GM12801 (cell line): ENCODE measurements around the gene RNF141.

Experiments
- CTCF ChIP-seq: IDR thresholded peaks from one replicate; pipeline ENCODE4 v1.5.1; 2011; ENCODE audit warnings: control low read depth; ENCODE audit not compliant: insufficient read length; ENCODE audit errors: extremely low read depth

Gene RNF141

DNA sequence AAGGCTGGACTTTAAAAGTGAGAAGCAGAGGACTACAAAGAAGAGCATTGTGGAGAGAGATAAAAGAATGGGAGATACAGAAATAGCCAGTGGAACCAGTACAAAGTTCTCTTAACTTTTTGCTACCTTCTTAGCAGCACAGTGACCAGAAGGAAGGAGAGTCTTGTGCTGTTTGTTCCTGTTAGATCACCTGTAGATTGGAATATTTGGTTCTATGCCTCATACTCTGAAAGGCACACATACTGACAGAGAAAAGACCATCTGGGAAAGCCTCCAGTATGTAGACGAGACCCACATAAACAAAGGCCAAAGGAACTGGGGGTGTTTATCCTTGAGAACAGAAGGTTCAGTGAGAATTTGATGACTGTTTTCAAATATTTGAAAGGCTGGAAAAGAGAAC, 18.7 kb downstream of the RNF141 start:
- TF ChIP-seq CTCF: no peak

- no peak for TF ChIP-seq CTCF
Observed at GRCh38 chr11:10520562-10520961, 20.4 kb downstream of the RNF141 start.

DNA sequence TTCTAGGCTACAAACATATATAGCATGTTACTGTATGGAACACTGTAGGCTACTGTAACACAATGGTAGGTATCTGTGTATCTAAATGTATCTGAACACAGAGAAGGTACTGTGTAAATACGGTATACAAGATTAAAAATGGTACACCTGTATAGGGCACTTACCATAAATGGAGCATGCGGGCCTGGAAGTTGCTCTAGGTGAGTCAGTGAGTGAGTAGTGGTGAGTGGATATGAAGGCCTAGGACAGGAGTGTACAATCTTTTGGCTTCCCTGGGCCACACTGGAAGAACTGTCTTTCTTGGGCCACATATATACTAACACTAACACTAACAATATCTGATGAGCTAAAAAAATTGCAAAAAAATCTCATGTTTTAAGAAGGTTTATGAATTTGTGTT, 21.4 kb downstream of the RNF141 start:
- TF ChIP-seq CTCF: no peak

DNA sequence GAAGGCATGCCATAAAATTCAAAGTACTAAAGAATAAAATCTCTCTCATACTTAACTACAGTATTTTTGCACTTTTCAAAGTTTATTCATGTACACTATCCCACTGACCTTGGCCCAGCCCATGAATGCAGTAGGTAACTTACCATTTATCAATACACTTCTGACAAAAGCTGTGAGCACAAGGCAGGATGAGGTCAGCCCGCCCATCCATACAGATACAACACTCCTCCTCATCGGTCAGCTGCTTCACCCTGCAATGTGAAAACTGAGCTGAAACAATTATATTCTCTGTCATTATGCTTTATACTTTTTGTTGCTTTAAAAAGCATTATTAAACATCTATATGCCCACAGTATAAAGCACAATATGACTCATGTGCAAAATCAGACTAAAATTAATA, 22.1 kb downstream of the RNF141 start:
- no peak for TF ChIP-seq CTCF

GRCh38 chr11:10518123-10518522, 22.9 kb downstream of the RNF141 start:
- TF ChIP-seq CTCF: no peak

DNA sequence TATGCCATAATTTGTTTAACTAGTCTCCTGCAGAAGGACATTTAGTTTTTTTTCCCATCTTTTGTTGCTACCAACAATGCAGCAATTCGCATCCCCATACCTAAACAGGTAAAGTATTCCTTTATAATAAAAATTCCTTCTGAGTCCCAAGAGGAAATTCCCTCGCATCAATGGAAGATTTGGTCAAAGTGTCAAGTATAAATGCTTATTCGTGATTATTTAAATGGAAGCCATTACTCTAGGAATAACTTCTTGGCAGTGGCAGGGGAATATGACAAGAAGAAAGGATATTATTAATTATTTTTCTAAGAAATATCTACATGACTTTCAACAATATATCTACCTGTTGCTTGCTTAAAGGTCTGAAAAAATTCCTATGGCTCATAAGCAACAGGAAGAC, 25.6 kb downstream of the RNF141 start:
- TF ChIP-seq CTCF: no peak

DNA sequence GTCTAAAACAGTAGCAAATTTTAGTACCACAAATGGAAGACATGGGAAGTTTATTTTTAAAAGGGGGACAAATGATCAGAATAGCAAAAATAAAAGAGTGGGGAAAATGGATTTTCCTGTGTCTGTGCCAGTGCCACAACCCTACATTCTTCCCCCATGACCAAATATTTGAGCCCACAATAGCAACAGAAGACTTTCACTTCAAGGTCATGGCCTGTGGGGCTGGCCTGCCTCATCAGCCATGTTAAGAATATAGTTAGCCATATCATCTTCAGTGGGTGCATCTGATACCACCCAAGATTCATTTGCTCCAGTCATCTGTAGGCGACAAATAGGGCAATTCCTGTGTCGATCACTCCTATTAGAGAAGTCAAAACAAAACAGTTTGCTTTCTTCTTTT, 26.3 kb downstream of the RNF141 start:
- TF ChIP-seq CTCF: no peak

DNA sequence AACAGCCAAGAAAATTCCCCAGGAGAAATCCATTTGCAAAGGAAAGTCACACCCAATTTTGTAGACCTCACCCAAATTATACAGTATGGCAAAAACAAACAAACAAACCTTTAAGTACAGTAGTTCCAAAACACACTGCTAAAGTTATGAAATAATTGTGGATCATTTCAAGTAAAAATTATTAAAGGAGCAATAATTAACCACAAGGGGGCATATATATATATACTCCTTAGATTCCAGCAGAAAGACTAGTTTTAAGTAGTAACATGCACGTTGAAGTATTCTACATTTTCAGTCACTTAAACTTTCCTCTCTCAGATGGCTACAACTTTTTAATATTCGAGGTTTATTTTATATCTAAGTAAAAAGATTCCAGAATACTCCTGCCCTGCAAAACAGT, 26.8 kb downstream of the RNF141 start:
- no peak for TF ChIP-seq CTCF
